Activated T-helper 1 cell treated with anti-CD3 and anti-CD28 coated beads, Interleukin-2, amount 50 U/mL, for 16 hours (primary cell): ENCODE measurements around the gene TRAPPC12.
"Not testable (repeated sequence)": the region's sequence is repeated elsewhere in the genome, so short reads cannot be mapped to it uniquely, and the experiment has no call there.

ENCODE experiments used
- DNase-seq, 2 donors: peaks; one replicate each; pipeline ENCODE4 v3.0.0-alpha.2; 2020; ENCODE audit warnings: low read depth in 1 of 2, low spot score in 1 of 2

TRAPPC12 gene

GRCh38 chr2:3451926-3452671, 72.6 kb downstream of the TRAPPC12 start:
- DNase-seq, result no peak

- no peak for DNase-seq
Observed at GRCh38 chr2:3453190-3453999, 73.9 kb downstream of the TRAPPC12 start.

DNA sequence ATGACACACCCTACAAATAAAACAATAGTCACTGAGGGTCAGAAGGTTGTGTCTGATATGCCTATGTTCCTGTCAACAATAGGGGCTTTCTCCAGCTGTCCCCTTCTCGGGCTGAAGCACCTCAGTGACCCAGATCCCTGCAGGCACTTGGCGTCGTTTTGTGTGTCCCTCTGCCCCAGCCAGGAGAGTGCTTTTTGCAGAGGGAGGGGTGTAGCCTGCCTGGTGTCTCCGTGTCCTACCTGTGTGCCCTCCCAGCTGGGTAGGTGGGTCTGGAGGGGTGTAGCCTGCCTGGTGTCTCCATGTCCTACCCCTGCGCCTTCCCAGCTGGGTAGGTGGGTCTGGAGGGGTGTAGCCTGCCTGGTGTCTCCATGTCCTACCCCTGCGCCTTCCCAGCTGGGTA, 74.5 kb downstream of the TRAPPC12 start:
- DNase-seq, result not testable (repeated sequence)

DNA sequence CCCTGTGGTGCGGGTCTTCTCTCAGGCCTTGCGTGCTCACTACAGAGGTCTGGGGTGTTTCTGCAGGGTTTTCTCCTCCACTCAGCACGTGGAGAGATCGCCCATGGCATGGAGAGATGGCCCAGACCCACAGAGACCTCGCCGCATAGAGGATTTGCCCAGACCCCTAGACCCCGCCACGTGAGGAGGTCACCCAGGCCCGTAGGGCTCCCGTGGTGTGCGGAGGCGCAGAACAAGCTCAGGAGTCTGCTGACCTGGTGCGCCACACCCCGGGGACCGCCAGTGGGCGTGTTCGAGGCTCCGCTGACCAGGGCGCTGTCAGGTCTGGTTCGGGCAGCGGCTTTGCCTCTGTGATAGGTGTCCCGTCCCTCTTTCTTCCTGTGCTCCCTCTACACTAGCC, 75.3 kb downstream of the TRAPPC12 start:
- no peak for DNase-seq

DNA sequence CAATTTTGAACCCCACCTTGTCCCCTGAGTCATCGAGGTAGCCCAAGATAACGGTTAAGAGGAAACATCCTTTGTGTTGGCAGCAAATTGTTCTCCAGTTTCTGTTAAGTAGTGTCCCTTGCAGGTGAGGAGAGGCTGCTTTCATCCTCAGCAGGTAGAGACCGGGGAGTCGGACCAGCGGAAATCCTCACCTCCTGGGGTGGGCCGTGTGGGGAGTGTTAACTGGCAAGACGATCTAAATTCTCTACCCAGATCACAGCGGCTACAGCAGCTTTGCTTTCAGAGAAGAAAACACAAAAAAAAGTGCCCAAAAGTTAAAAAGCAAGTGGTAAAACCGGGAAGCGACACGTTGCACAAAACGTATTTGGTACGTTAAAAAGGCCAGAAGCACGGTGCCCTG, 76.6 kb downstream of the TRAPPC12 start:
- no peak for DNase-seq

DNA sequence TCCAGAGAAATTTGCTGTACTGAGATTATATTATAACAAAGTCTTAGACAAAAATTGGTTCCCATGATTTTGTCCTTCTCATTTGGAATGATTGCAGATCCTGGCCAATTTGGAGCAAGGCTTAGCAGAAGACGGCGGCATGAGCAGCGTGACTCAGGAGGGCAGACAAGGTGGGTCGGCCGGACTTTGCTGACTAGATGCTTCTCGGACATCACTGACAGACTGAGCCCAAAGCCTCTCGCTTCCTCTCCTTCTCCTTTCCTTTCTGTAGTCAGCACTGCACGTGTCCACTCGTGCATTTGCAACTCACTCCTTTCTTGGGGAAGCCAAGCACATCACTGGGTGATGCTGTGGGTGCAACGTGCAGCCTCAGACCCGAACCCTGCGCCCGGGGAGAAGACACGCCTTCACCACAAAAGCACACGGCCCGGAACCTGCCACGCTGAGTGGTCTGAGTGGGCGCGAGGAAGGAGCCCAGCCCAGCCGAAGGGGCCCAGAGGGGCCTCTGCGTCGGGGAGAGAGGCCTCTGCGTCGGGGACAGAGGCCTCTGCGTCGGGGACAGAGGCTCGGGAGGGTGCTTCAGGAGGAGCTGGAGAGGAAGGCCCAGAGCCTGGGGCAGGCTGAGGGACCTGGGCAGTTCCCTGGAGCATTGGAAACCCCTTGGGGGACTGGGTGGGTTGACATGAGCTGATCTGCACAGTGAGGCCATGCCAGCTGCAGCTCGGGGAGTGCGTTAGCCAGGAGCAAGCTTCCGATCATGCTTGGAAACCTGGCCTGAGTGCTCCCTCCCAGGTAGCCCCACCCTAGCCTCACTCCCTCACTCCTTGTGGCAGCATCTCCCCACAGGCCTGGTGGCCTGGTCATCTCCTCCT, 78.3 kb downstream of the TRAPPC12 start:
- DNase-seq, result no peak

GRCh38 chr2:3458396-3459184, 79.1 kb downstream of the TRAPPC12 start:
- DNase-seq, result no peak

DNA sequence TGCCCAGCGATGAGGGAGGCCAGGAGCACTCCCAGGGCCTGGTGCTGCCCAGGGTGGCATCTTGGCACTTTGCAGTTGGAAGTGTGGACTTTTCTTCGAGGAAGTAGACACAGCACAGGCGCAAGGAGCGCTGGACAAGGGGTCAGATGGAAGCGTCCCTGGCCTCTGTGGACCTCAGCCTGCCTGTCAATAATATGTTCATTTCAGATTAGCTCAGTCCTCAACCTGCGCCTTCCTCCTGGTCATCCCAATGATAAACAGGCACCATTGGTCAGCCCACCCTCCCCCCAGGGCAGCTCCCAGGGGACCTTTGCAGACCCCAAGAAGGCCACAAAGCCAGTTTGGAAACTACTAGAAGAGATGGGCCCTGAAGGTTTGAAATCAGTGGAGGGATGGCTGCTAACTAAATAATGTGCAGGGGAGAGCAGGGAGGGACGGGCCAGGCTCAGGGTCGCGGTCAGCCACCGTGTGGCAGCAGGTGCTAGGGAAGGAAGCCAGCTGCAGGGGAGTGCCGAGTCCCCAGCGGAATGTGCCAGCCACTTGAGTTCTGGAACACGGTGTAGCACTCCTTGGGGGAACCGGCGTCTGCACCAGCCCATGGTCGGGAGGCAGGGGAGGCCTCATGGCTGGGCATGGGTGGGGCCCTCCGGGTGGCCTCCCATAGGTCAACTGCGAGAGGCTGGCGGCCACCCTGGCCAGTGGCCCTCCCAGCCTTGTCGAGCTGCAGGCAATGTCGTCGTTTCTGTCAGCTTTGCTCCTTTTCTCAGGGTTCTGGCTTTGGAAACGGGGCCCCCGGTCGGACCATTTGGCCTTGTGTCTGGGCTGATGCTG, 79.9 kb downstream of the TRAPPC12 start:
- no peak for DNase-seq

DNA sequence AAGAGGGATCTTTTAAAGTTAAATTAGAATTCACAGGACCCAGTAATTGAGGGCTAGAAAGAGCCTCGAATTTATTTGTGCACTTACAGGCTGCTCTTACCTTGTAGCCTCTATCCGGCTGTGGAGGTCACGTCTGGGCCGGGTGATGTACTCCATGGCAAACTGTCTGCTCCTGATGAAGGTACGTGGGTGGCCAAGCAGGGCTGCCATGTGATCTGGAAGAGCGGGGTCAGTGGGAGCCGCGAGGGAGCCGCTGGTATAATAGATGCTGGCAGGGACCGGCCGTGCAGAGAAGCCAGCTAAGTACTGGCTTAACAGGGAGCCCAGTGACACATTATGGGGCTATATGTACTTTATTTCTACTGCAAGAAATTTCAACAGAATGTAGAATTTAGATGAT, 80.7 kb downstream of the TRAPPC12 start:
- no peak for DNase-seq

GRCh38 chr2:3460831-3461800, 81.6 kb downstream of the TRAPPC12 start:
- no peak for DNase-seq

DNA sequence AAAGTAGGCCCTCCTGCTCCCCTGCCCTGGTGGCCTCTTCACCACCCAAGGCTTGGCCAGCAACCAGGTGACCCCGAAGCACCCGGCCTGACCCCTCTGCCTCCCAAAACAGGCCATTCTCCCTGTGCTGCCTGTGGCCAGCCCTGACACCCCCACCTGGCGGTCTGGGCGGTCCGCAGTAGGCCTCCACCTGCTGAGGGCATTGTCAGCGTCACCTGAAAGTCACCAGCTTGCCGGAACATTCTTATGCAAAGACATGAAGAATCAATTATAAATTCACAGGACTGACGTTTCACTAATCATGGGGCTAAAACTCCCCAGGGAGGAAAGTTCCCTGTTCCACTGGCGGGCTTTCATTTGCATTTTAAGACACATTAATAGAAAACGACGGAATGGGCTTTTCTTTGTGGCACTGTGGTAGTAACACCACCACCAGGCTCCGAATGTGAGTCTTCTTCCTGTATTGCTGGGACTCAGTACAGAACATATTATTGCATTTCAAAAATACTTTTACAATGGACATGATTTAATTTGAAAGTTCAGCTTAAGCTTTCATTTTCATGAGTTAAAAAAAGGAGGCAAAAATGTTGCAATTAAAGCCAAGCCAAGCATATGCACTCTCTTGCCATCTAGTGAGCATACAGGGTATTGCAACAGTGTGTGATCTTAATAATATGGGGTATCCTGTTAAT, 82.5 kb downstream of the TRAPPC12 start:
- no peak for DNase-seq

- no peak for DNase-seq
Observed at GRCh38 chr2:3462493-3463104, 83.1 kb downstream of the TRAPPC12 start.

DNA sequence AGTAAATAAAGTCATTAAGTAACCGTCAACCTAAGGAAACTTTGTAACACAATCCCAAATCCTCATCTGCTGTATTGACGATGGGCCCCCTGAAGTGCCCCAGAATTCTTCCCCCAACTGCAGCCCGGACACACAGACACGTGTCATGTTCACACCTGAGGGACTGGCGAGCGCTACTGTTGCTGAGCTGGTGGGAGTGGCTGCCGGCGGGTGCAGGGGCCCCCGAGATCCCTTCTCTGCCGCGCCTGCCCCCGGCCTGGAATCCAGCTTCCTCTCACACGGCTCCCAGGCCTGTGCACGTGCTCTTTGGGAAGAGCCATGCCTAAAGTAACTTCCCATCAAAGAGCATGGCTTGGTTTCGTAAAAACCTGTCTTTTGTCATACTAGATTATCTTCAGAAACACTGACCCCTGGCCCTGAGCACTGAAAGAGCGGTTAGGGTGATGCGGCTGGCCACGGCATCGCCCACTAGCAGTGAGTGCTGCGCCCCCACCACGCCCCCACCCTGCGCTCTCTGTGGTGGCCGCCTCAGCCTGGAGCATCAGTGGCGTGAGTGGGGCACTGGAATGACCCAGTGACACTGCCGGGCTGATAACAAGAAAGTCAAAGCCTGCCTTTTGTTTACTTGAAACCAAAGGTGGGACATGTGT, 83.8 kb downstream of the TRAPPC12 start:
- no peak for DNase-seq

DNA sequence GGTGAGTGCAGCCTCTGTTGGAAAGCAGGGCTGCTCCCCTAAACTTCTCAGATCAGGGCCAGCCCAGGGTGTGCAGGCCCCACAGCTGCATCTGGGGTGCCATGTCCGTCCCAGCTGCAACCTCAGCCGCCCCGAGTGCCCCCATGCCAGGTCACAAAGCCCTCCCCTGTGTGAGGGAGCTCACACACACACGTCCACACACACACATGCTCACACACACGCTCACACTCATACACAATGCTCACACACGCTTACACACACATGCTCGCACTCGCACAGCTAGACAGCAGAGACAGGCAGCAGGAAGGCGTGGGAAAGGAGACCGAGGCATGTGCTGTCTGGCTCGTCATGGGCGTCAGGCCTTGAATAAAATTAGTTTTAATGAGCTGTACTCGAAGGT, 84.5 kb downstream of the TRAPPC12 start:
- DNase-seq, result no peak

GRCh38 chr2:3464401-3465005, 85.0 kb downstream of the TRAPPC12 start:
- DNase-seq, result no peak

DNA sequence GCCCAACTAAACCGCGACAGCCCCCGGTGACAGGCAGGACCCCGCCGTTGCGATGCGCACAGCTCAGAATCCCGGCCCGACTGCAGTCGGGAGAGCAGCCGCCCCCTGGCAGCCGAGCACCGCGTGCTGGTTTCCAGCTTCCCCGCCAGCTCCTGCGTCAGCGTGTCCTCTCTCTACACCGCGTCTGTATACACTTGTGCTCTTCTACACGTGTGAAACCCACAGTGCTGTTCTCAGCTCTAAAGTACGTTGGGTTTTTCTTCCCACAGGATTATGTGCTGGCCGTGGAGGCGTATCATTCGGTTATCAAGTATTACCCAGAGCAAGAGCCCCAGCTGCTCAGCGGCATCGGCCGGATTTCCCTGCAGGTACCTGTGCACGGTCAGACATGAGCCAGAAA, 85.8 kb downstream of the TRAPPC12 start:
- no peak for DNase-seq
